SK-N-SH (cell line): ENCODE results near the gene MYO5C. TPM values are rescaled to one million over a fixed set of nuclear protein-coding genes. Genes with fewer than 3 reads are reported as not detected.
A peak's percentile ranks its signal among the peaks of the same experiment; 100 is the strongest.

ENCODE experiments used
- CTCF ChIA-PET: fragments of 300-600, 350-600 bp; formaldehyde crosslinking; extraction: SDS; loops from one replicate; lab custom pipeline; 2021; lab: Yijun Ruan, JAX
- POLR2A ChIA-PET: fragments of 350-600 bp; sonication (Branson Sonifier 250); formaldehyde crosslinking; extraction: SDS; loops from one replicate; lab custom pipeline; 2020; ENCODE audit warnings: antibody characterized with exemption, inconsistent platforms; lab: Yijun Ruan, JAX
- DNase-seq: peaks from one replicate; pipeline ENCODE4 v3.0.0; 2012
- H2AFZ ChIP-seq: fragments of 200-600 bp; sonication (generic); 2 replicates; pipeline ENCODE4 v1.8.1; 2016; ENCODE audit warnings: antibody characterized with exemption, mild to moderate bottlenecking, low read depth
- H3F3A ChIP-seq: fragments of 200-600 bp; sonication (generic); replicated peaks from 2 replicates; pipeline ENCODE3; 2016; ENCODE audit warnings: antibody characterized with exemption, mild to moderate bottlenecking; ENCODE audit not compliant: insufficient read depth
- H3K27ac ChIP-seq, 2 experiments: fragments of 200-500 bp in 1 of 2; fragments of 200-600 bp in 1 of 2; sonication (Bioruptor generic) in 1 of 2; sonication (generic), shearing (Covaris generic) in 1 of 2; 2 replicates each; pipeline versions ENCODE4 v1.5.1 to v1.6.1; 2014 to 2016; ENCODE audit warnings: low read depth in 2 of 2, inconsistent platforms in 1 of 2, low read length in 1 of 2, mild to moderate bottlenecking in 1 of 2, mixed read lengths in 1 of 2
- H3K27me3 ChIP-seq: fragments of 200-600 bp; sonication (generic), shearing (Covaris generic); 2 replicates; pipeline ENCODE4 v1.6.1; 2016; ENCODE audit warnings: mixed run types; ENCODE audit not compliant: insufficient read depth
- H3K36me3 ChIP-seq, 2 experiments: fragments of 200-500 bp in 1 of 2; fragments of 200-600 bp in 1 of 2; sonication (Bioruptor generic) in 1 of 2; sonication (generic) in 1 of 2; replicated peaks in 1 of 2; 2 replicates each; pipeline versions ENCODE3 to v1.5.1; 2014 to 2016; ENCODE audit warnings: low read length in 1 of 2, mild to moderate bottlenecking in 1 of 2; ENCODE audit not compliant: insufficient read depth in 2 of 2, control insufficient read depth in 1 of 2
- H3K4me1 ChIP-seq, 2 experiments: fragments of 200-500 bp in 1 of 2; fragments of 200-600 bp in 1 of 2; sonication (Bioruptor generic) in 1 of 2; sonication (generic), shearing (Covaris generic) in 1 of 2; 2 replicates each; pipeline versions ENCODE4 v1.5.1 to v1.6.1; 2014 to 2016; ENCODE audit warnings: low read depth in 1 of 2, low read length in 1 of 2, mixed run types in 1 of 2; ENCODE audit not compliant: insufficient read depth in 2 of 2, control insufficient read depth in 1 of 2
- H3K4me2 ChIP-seq: fragments of 200-600 bp; sonication (generic), shearing (Covaris generic); 2 replicates; pipeline ENCODE4 v1.6.1; 2017; ENCODE audit warnings: mixed run types
- H3K4me3 ChIP-seq, 2 experiments: fragments of 200-500 bp in 1 of 2; fragments of 200-600 bp in 1 of 2; sonication (Bioruptor generic) in 1 of 2; sonication (generic), shearing (Covaris generic) in 1 of 2; 2 replicates each; pipeline versions ENCODE4 v1.5.1 to v1.8.1; 2014 to 2016; ENCODE audit warnings: low read depth in 2 of 2, inconsistent platforms in 1 of 2, low read length in 1 of 2, mild to moderate bottlenecking in 1 of 2, mixed read lengths in 1 of 2, moderate library complexity in 1 of 2
- H3K79me2 ChIP-seq: fragments of 200-600 bp; sonication (generic); 2 replicates; pipeline ENCODE4 v1.8.1; 2017; ENCODE audit warnings: mild to moderate bottlenecking; ENCODE audit not compliant: insufficient read depth
- H3K9ac ChIP-seq: fragments of 200-600 bp; sonication (generic); 2 replicates; pipeline ENCODE4 v1.6.1; 2017; ENCODE audit warnings: mixed run types
- H3K9me2 ChIP-seq: fragments of 200-600 bp; sonication (generic); 2 replicates; pipeline ENCODE4 v1.6.1; 2017; ENCODE audit warnings: mixed run types
- H3K9me3 ChIP-seq: fragments of 200-600 bp; sonication (generic); 2 replicates; pipeline ENCODE4 v1.6.1; 2017; ENCODE audit warnings: mixed run types, mild to moderate bottlenecking, moderate library complexity
- H4K20me1 ChIP-seq: fragments of 200-600 bp; sonication (generic); 2 replicates; pipeline ENCODE4 v1.6.1; 2017; ENCODE audit warnings: mild to moderate bottlenecking, mixed run types; ENCODE audit not compliant: insufficient read depth
- CTCF ChIP-seq: fragments of 200-600 bp; sonication (generic); IDR thresholded peaks from 2 replicates; pipeline ENCODE4 v1.6.1; 2017; ENCODE audit warnings: antibody characterized with exemption, mild to moderate bottlenecking, moderate library complexity
- EP300 ChIP-seq, 2 experiments: IDR thresholded peaks; 2 replicates each; pipeline versions ENCODE4 v1.4.0 to v1.6.1; 2012; ENCODE audit warnings: borderline replicate concordance in 1 of 2, low read depth in 1 of 2, low read length in 1 of 2
- FOSL2 ChIP-seq: IDR thresholded peaks from 2 replicates; pipeline ENCODE4 v1.4.0; 2012; ENCODE audit warnings: low read depth, mild to moderate bottlenecking, moderate library complexity, borderline replicate concordance
- FOXM1 ChIP-seq: IDR thresholded peaks from 2 replicates; pipeline ENCODE4 v1.4.0; 2012; ENCODE audit warnings: low read depth, mild to moderate bottlenecking
- JUND ChIP-seq: IDR thresholded peaks from 2 replicates; pipeline ENCODE4 v1.4.0; 2012
- MEF2A ChIP-seq: IDR thresholded peaks from 2 replicates; pipeline ENCODE4 v1.4.0; 2012; ENCODE audit warnings: low read depth, borderline replicate concordance
- NRF1 ChIP-seq: IDR thresholded peaks from 2 replicates; pipeline ENCODE4 v1.6.1; 2012; ENCODE audit warnings: low read depth, mild to moderate bottlenecking, low read length
- RXRA ChIP-seq: IDR thresholded peaks from 2 replicates; pipeline ENCODE4 v1.4.0; 2012; ENCODE audit warnings: low read depth, mild to moderate bottlenecking, borderline replicate concordance
- SIN3A ChIP-seq: IDR thresholded peaks from 2 replicates; pipeline ENCODE4 v1.6.1; 2012; ENCODE audit warnings: low read depth, mild to moderate bottlenecking, low read length, moderate library complexity, borderline replicate concordance
- USF1 ChIP-seq: IDR thresholded peaks from 2 replicates; pipeline ENCODE4 v1.4.0; 2012; ENCODE audit warnings: low read depth, borderline replicate concordance
- whole genome bisulfite sequencing: methylation state at CpG from one replicate; pipeline ENCODE4 v1.1.6; 2017; ENCODE audit warnings: low lambda C conversion rate; 5-methylcytosine and 5-hydroxymethylcytosine counted together
- polyA plus RNA-seq, 3 experiments: library from polyadenylated mRNA; depleted of rRNA; stranded (reverse); fragments of >200 nt; gene quantifications; 2 replicates each; pipeline ENCODE4 v1.2.3, GENCODE V29; 2012
- TF ChIP-seq, protein P1 (sequence below): IDR thresholded peaks from 2 replicates; pipeline ENCODE4; 2012

MYO5C gene
- polyA plus RNA-seq, 1 of the 3 experiments (the other 2 are of a cell fraction), result 0.99 TPM

- ChIA-PET CTCF (interaction anchor here (3.2 kb wide), 1 partner anchor 9 kb away, joined by 28 read pairs; no protein-coding TSS in a partner anchor), POLR2A (no interaction called here)
- Histone ChIP-seq H4K20me1 (no peaks in the 10 kb centered on the region), H3K27me3 (no peaks in the 10 kb centered on the region), H3K79me2 (no peaks in the 10 kb centered on the region), H3K9me3 (no peaks in the 10 kb centered on the region), H3K27ac (no peak overlapping the region), H3K4me1 (no peaks in the 10 kb centered on the region), H3K9me2 (no peaks in the 10 kb centered on the region), H3F3A (no peaks in the 10 kb centered on the region), H2AFZ (no peak overlapping the region), H3K9ac (no peak overlapping the region), H3K4me2 (no peak overlapping the region), H3K4me3 (no peak overlapping the region), H3K36me3 (no peaks in the 10 kb centered on the region)
- TF ChIP-seq FOXM1 (no peak), NRF1 (no peak), RXRA (no peak), EP300 (IDR thresholded peaks at IDR 0.05; ENCODE audit: borderline replicate concordance in 1 of 2, low read depth in 1 of 2, low read length in 1 of 2) (no peak), FOSL2 (no peak)
- TF ChIP-seq, protein P1, sequence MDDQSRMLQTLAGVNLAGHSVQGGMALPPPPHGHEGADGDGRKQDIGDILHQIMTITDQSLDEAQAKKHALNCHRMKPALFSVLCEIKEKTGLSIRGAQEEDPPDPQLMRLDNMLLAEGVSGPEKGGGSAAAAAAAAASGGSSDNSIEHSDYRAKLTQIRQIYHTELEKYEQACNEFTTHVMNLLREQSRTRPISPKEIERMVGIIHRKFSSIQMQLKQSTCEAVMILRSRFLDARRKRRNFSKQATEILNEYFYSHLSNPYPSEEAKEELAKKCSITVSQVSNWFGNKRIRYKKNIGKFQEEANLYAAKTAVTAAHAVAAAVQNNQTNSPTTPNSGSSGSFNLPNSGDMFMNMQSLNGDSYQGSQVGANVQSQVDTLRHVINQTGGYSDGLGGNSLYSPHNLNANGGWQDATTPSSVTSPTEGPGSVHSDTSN, result no peak
- DNase-seq, result no peak
- WGBS, result 87% methylated on average over 4 of the region's 4 CpGs
These were observed 76.8 kb downstream of the MYO5C start for GRCh38 chr15:52218816-52219215.

DNA sequence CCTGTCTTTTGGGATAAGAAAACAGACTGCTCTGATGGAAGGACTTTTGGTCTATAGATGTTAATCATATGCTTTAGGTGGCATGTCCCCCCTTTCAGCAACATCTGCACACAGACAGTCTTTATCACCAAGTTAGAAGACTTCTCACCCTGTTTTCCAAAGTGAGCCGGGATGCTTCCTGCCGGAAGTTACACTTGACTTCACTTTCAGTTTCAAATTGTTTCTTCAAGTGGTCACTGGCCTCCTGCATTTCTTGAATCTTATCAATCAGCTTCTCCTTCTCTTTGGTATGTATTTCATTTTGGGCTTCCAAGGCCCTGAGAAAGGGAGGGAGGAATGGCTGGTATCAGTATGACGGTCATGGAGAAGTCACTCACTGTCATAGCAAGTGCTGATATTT is 77.2 kb downstream of the MYO5C start:
- CTCF ChIA-PET, result interaction anchor here (3.2 kb wide), 1 partner anchor 9 kb away, joined by 28 read pairs; no protein-coding TSS in a partner anchor
- Histone ChIP-seq H3K27ac (no peak overlapping the region), H3K4me2 (no peak overlapping the region), H3K4me3 (no peak overlapping the region), H2AFZ (no peak overlapping the region), H3K9me3 (no peaks in the 10 kb centered on the region), H3K9me2 (no peaks in the 10 kb centered on the region), H3K4me1 (no peaks in the 10 kb centered on the region), H3K9ac (no peak overlapping the region), H3F3A (no peaks in the 10 kb centered on the region), H4K20me1 (no peaks in the 10 kb centered on the region), H3K27me3 (no peaks in the 10 kb centered on the region), H3K36me3 (no peaks in the 10 kb centered on the region), H3K79me2 (no peaks in the 10 kb centered on the region)
- POLR2A ChIA-PET, result no interaction called here
- WGBS, result 97% methylated on average over 3 of the region's 3 CpGs
- TF ChIP-seq JUND, result no peak
- TF ChIP-seq MEF2A, result no peak
- no peak for TF ChIP-seq USF1
- no peak for DNase-seq

DNA sequence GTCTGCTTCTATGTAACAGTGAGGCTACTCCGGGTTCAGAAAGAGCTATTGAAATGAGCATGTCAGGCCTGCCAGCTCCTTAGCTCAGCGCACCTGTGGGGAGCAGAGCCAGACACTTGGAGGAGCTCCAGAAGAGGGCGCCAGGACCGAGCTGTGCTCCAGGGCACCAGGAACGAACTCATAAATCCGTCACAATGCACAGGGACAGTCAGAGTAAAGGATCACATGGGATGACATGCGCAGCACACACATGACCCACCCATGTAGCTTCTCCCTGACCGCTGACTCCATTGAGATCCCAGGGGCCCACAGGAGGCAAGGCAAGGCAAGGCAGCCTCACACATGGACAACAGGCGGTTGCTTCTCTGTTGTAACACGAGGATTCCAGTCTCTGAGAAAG is 78.4 kb downstream of the MYO5C start:
- H3K79me2 ChIP-seq, result no peaks in the 10 kb centered on the region
- DNase-seq, result no peak
- 76% methylated on average over 8 of the region's 10 CpGs for WGBS

More for the DNA sequence above, 78.4 kb downstream of the MYO5C start:
- TF ChIP-seq CTCF (peak; percentile 12; the same call in 1 of the 2 replicates), SIN3A (no peak)
- Histone ChIP-seq H3F3A (no peaks in the 10 kb centered on the region), H4K20me1 (no peaks in the 10 kb centered on the region), H3K36me3 (peaks cover 0 to 2% of the 10 kb centered on the region in 2 experiments), H3K4me1 (no peaks in the 10 kb centered on the region), H3K4me2 (no peak overlapping the region), H3K27me3 (no peaks in the 10 kb centered on the region), H2AFZ (no peak overlapping the region), H3K4me3 (no peak overlapping the region; a peak in 1 of 4 replicates), H3K9me2 (no peaks in the 10 kb centered on the region), H3K27ac (no peak overlapping the region), H3K9ac (no peak overlapping the region), H3K9me3 (no peaks in the 10 kb centered on the region)
- ChIA-PET CTCF (interaction anchor here (0.7 to 3.2 kb wide), 3 partner anchors 8 to 32 kb away, joined by 3 to 28 read pairs (median 8); no protein-coding TSS in a partner anchor), POLR2A (interaction anchor here (0.7 kb wide), 1 partner anchor 103 kb away, joined by 3 read pairs; no protein-coding TSS in a partner anchor)
